Suprapubic skin (tissue), 3 donors: ENCODE results near the gene OR14J1.

ENCODE experiments used
- CTCF ChIP-seq, 2 donors: fragments of 200-600 bp in 1 of 2; fragments of 450-650 bp in 1 of 2; sonication (generic) in 1 of 2; IDR thresholded peaks; one replicate each; pipeline ENCODE4 v1.5.1; 2016 to 2019; ENCODE audit warnings: antibody characterized with exemption in 2 of 2, mild to moderate bottlenecking in 1 of 2, moderate library complexity in 1 of 2
- POLR2A ChIP-seq, 2 donors: fragments of 450-650 bp; IDR thresholded peaks; one replicate each; pipeline ENCODE4 v1.6.1; 2017; ENCODE audit warnings: antibody characterized with exemption in 2 of 2, mild to moderate bottlenecking in 2 of 2, moderate library complexity in 2 of 2

- TF ChIP-seq CTCF (IDR thresholded peaks at IDR 0.05) (no peak), POLR2A (IDR thresholded peaks at IDR 0.05) (no peak)
These were observed at the start of gene OR14J1 for GRCh38 chr6:29301316-29301715.
